ENCODE measurements around the gene ENTPD6. TPM values are rescaled to one million over a fixed set of nuclear protein-coding genes. Genes with fewer than 3 reads are reported as not detected.

The ENTPD6 gene
- 55.5 and 67.4 TPM in 2 replicates for total RNA-seq

GRCh38 chr20:25195014-25195961 is at the start of gene ENTPD6:
Gene ENTPD6, plus strand, starts transcription at chr20:25195712. Its CDS starts 10,825 bp downstream, at chr20:25206537.

GRCh38 chr20:25247956-25248785 is 52.7 kb downstream of the ENTPD6 start, which contains the start of gene PYGB:
Gene PYGB, plus strand, starts transcription at chr20:25248085. Its CDS starts 94 bp downstream, at chr20:25248179.

Small RNA genes within 50 kb of the gene (small RNA-seq; reads per million reads assigned to genes)
- gene AL035252.4, result not detected
- not detected for gene AL121772.2
- gene RF00019, result not detected

Other genes starting within 250 kb of the ENTPD6 start
- not detected in 2 replicates for gene CST7, start 246.4 kb upstream of the ENTPD6 start, total RNA-seq
- gene APMAP, start 203.0 kb upstream of the ENTPD6 start, total RNA-seq, result 55.1 and 64.3 TPM in 2 replicates
- 2.6 and 3.1 TPM in 2 replicates for gene ACSS1, start 137.6 kb upstream of the ENTPD6 start, total RNA-seq
- gene VSX1, start 113.6 kb upstream of the ENTPD6 start, total RNA-seq, result not detected in 2 replicates
- gene PYGB, start 52.4 kb downstream of the ENTPD6 start, total RNA-seq, result 173 and 266 TPM in 2 replicates
- 34.9 and 37.3 TPM in 2 replicates for gene ABHD12, start 195.1 kb downstream of the ENTPD6 start, total RNA-seq
- 8.1 and 17.0 TPM in 2 replicates for gene GINS1, start 212.0 kb downstream of the ENTPD6 start, total RNA-seq

Data from subcutaneous preadipocyte (primary cell).